ENCODE measurements around the gene GLRX5.
A peak's percentile ranks its signal among the peaks of the same experiment; 100 is the strongest.
"Not testable (repeated sequence)": the region's sequence is repeated elsewhere in the genome, so short reads cannot be mapped to it uniquely, and the experiment has no call there.

Gene GLRX5

GRCh38 chr14:95561001-95561412 lies 26.2 kb downstream of the GLRX5 start:
- peak; percentile 76 to 85 for DNase-seq

DNA sequence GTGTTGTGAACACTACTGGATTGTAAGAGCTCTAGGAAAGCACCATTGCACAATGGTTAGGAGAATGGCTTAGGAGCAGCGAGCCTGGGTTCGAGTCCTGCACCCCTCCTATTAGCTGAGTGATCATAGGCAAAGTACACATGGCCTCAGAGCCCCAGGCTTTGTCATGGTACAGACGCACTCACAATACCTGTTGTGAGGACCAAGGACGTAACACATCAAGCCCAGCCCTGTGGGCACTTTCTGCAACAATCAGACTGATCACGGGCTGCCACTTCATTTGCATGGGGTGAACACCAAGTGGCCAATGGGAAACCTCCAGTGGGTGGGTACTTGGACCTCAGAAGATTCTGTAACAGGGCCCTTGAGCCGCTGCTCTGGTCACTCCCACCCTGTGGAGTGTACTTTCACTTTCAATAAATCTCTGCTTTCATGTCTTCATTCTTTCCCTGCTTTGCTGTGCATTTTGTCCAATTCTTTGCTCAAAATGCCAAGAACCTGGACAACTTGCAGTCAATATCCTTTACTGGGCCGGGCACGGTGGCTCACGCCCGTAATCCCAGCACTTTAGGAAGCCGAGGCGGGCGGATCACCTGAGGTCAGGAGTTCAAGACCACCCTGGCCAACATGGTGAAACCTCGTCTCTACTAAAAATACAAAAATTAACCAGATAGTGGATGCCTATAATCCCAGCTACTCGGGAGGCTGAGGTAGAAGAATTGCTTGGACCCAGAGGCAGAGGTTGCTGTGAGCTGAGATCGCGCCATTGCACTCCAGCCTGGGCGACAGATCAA lies 28.2 kb downstream of the GLRX5 start:
- no peak for DNase-seq

DNA sequence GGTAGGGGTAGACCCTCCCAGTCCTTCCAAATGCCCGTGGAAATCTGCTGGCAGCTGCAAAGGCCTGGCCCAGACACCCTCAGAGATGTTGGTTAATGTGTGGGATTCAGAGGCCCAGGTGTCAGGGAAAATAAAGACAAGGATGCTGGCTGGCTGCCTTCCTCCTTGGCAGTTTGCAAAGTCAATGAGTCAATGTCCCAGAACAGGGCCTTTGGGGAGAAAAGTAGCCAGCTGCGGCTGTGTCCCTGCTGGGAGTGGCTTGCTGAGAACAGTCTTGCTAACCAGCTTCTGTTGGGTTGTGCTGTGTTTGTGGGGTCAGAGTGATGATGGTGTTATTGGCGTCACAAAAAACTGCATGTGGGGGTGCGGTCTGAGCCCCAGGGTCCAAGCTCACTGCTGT lies 29.2 kb downstream of the GLRX5 start:
- no peak for DNase-seq

- DNase-seq: no peak
Measured at GRCh38 chr14:95569440-95569839, 34.6 kb downstream of the GLRX5 start.

DNA sequence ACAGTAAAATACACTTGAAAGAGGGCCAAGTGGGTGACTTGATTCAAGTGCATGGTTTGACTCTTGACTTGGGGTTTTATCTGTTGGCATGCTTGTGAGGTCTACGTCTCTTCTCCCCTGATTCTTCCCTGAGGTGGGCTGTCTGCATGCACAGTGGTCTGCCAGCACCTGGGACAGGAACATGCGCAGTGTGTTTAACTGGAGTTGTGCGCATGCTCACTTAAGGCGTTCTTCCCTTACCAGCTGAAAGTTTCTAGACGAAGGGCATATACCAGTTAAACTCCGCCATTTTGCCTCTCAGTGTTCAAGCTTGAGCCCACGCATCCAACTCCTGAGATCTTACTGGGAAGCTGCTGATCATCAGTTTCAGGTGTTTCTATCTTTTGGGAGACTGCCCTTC lies 38.5 kb downstream of the GLRX5 start:
- DNase-seq: no peak

GRCh38 chr14:95575840-95576473 lies 41.1 kb downstream of the GLRX5 start:
- DNase-seq: no peak

DNA sequence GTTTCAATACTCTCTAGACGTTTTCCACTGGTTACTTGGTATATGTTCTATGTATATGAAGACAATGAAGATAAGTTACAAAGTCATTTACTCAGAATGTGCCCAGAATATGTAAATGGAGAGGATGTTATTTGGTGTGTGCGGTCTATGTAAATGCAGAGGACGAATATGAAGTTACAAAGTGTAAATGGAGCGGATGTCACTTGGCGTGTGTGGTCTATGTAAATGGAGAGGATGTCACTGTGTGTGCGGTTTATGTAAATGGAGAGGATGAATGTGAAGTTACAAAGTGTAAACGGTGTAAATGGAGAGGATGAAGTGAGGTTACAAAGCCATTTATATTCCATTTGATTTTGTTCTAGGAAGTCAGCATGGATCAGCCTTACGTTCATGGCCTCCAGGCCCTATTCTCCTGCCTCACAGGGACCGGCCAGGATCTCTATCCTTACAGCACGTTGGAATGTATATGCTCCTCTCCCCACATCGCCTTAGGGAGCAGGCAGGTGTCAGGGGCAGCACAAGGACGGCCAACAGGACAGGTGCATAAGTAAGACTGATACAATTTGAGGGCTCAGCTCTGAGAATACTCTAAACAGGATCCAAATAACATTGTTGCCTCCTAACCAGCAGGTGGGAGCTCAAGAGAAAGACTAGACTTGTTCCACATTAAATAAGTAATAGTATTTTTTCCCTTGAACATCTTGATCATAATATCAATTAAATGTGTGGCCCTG lies 42.4 kb downstream of the GLRX5 start:
- DNase-seq: no peak

- DNase-seq: no peak
Measured at GRCh38 chr14:95577870-95578269, 43.0 kb downstream of the GLRX5 start.

GRCh38 chr14:95583836-95584617 lies 49.2 kb downstream of the GLRX5 start:
- not testable (repeated sequence) for DNase-seq

GRCh38 chr14:95585953-95586620 lies 51.2 kb downstream of the GLRX5 start:
- DNase-seq: no peak

DNA sequence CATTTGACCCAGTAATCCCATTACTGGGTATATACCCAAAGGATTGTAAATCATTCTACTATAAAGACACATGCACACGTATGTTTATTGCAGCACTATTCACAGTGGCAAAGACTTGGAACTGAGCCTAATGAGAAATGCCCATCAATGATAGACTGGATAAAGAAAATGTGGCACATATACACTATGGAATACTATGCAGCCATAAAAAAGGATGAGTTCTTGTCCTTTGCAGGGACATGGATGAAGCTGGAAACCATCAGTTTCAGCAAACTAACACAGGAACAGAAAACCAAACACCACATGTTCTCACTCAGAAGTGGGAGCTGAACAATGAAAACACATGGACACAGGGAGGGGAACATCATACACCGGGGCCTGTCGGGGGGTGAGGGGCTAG lies 56.3 kb downstream of the GLRX5 start:
- not testable (repeated sequence) for DNase-seq
